Neural progenitor cell (in vitro differentiated cells): ENCODE data around the gene DYNLRB1. TPM values are rescaled to one million over a fixed set of nuclear protein-coding genes. Genes with fewer than 3 reads are reported as not detected.

ENCODE experiments used
- DNase-seq: peaks from one replicate; pipeline ENCODE4 v3.0.0-alpha.2; 2016; ENCODE audit warnings: low spot score
- H2AFZ ChIP-seq: fragments of 200-600 bp; sonication (generic); replicated peaks from 2 replicates; pipeline ENCODE4 v1.6.1; 2016; ENCODE audit warnings: antibody characterized with exemption
- H3F3A ChIP-seq: fragments of 200-600 bp; sonication (generic); 2 replicates; pipeline ENCODE4 v1.6.1; 2016; ENCODE audit warnings: antibody characterized with exemption, low read depth
- H3K27ac ChIP-seq: fragments of 200-600 bp; sonication (generic); 2 replicates; pipeline ENCODE4 v1.5.1; 2016; ENCODE audit warnings: mild to moderate bottlenecking
- H3K27me3 ChIP-seq: fragments of 200-600 bp; sonication (generic); 2 replicates; pipeline ENCODE4 v1.6.1; 2016; ENCODE audit warnings: mild to moderate bottlenecking, moderate library complexity
- H3K36me3 ChIP-seq: fragments of 200-600 bp; sonication (generic); 2 replicates; pipeline ENCODE4 v1.5.1; 2016
- H3K4me1 ChIP-seq: fragments of 200-600 bp; sonication (generic); 2 replicates; pipeline ENCODE4 v1.6.1; 2016; ENCODE audit warnings: mixed run types
- H3K4me2 ChIP-seq: fragments of 200-600 bp; sonication (generic); 2 replicates; pipeline ENCODE4 v1.6.1; 2016
- H3K4me3 ChIP-seq: fragments of 200-600 bp; sonication (generic); 2 replicates; pipeline ENCODE4 v1.5.1; 2016
- H3K79me2 ChIP-seq: fragments of 200-600 bp; sonication (generic); 2 replicates; pipeline ENCODE4 v1.6.1; 2016; ENCODE audit warnings: low read depth
- H3K9ac ChIP-seq: fragments of 200-600 bp; sonication (generic); 2 replicates; pipeline ENCODE4 v1.6.1; 2016
- H3K9me3 ChIP-seq: fragments of 200-600 bp; sonication (generic); 2 replicates; pipeline ENCODE4 v1.5.1; 2016; ENCODE audit warnings: low read depth
- H4K20me1 ChIP-seq: fragments of 200-600 bp; sonication (generic); 2 replicates; pipeline ENCODE4 v1.6.1; 2016; ENCODE audit warnings: low read depth
- H3K27ac Mint-ChIP-seq: 3 replicates; pipeline ENCODE4 v1.8.0; 2021; ENCODE audit warnings: mixed read lengths
- H3K27me3 Mint-ChIP-seq: 2 replicates; pipeline ENCODE4 v1.8.0; 2022; ENCODE audit warnings: low read depth, mild to moderate bottlenecking, inconsistent platforms, moderate library complexity, mixed read lengths; ENCODE audit not compliant: insufficient read depth
- H3K36me3 Mint-ChIP-seq: 3 replicates; pipeline ENCODE4 v1.8.0; 2021; ENCODE audit warnings: mixed read lengths
- H3K4me1 Mint-ChIP-seq: 3 replicates; pipeline ENCODE4 v1.8.0; 2021; ENCODE audit warnings: mixed read lengths
- H3K4me3 Mint-ChIP-seq: 3 replicates; pipeline ENCODE4 v1.8.0; 2021; ENCODE audit warnings: mild to moderate bottlenecking, moderate library complexity, mixed read lengths
- H3K9me3 Mint-ChIP-seq: 3 replicates; pipeline ENCODE4 v1.8.0; 2020; ENCODE audit warnings: mixed read lengths
- EZH2 ChIP-seq: fragments of 200-600 bp; sonication (generic); IDR thresholded peaks from 2 replicates; pipeline ENCODE4 v1.6.1; 2017; ENCODE audit warnings: antibody characterized with exemption, mild to moderate bottlenecking, moderate library complexity
- EZH2phosphoT487 ChIP-seq: fragments of 200-600 bp; sonication (generic); IDR thresholded peaks from 2 replicates; pipeline ENCODE4 v1.6.1; 2017; ENCODE audit warnings: antibody characterized with exemption
- total RNA-seq: library from RNA; depleted of rRNA; stranded (reverse); fragments of >200 nt; gene quantifications from 2 replicates; pipeline ENCODE4 v1.2.3, GENCODE V29; 2015; ENCODE audit warnings: low replicate concordance
- TF ChIP-seq, protein P1 (sequence below): fragments of 200-600 bp; sonication (generic); IDR thresholded peaks from 2 replicates; pipeline ENCODE4 v1.5.1; 2017; ENCODE audit warnings: antibody characterized with exemption, mild to moderate bottlenecking

DYNLRB1 gene
- total RNA-seq, 1 donor from 2014 or later, result 73.1 TPM

DNA sequence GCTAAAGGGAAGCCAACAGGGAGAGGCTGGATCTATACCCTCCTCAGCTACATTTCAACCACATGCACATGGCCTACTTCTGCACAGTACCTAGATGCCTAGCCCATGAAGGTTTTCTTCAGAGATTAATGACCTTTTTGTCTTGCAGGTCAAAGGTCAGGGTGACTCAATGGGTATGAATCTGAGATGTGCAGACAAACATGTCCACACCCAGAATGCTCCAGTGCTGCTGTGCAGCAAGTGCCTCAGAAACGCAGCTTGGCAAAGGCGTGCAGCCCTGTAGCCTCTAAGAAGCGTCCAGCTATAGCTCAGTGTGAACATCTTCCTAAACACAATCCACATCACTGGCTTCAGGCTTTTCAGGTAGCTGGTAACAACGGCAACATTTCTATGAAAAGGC lies 66.7 kb downstream of the DYNLRB1 start:
- H3K4me1 ChIP-seq, result peaks cover 4% of the 10 kb centered on the region
- no peak overlapping the region for H3K27ac ChIP-seq
- Mint-ChIP-seq H3K4me3 (no peak overlapping the region), H3K27ac (no peak overlapping the region), H3K27me3 (peaks cover 2% of the 10 kb centered on the region), H3K4me1 (no peaks in the 10 kb centered on the region), H3K36me3 (peaks cover 10% of the 10 kb centered on the region), H3K9me3 (no peaks in the 10 kb centered on the region)
- no peaks in the 10 kb centered on the region for H4K20me1 ChIP-seq
- no peak overlapping the region for H3K9ac ChIP-seq
- no peak overlapping the region for H3K4me2 ChIP-seq
- H3K79me2 ChIP-seq, result no peaks in the 10 kb centered on the region
- TF ChIP-seq EZH2 (no peak), EZH2phosphoT487 (no peak)
- TF ChIP-seq, protein P1, sequence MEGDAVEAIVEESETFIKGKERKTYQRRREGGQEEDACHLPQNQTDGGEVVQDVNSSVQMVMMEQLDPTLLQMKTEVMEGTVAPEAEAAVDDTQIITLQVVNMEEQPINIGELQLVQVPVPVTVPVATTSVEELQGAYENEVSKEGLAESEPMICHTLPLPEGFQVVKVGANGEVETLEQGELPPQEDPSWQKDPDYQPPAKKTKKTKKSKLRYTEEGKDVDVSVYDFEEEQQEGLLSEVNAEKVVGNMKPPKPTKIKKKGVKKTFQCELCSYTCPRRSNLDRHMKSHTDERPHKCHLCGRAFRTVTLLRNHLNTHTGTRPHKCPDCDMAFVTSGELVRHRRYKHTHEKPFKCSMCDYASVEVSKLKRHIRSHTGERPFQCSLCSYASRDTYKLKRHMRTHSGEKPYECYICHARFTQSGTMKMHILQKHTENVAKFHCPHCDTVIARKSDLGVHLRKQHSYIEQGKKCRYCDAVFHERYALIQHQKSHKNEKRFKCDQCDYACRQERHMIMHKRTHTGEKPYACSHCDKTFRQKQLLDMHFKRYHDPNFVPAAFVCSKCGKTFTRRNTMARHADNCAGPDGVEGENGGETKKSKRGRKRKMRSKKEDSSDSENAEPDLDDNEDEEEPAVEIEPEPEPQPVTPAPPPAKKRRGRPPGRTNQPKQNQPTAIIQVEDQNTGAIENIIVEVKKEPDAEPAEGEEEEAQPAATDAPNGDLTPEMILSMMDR, result no peak
- H3K4me3 ChIP-seq, result no peak overlapping the region
- no peak overlapping the region for H2AFZ ChIP-seq
- H3K9me3 ChIP-seq, result no peaks in the 10 kb centered on the region
- no peaks in the 10 kb centered on the region for H3K36me3 ChIP-seq
- H3K27me3 ChIP-seq, result no peaks in the 10 kb centered on the region
- no peak for DNase-seq
- no peaks in the 10 kb centered on the region for H3F3A ChIP-seq

DNA sequence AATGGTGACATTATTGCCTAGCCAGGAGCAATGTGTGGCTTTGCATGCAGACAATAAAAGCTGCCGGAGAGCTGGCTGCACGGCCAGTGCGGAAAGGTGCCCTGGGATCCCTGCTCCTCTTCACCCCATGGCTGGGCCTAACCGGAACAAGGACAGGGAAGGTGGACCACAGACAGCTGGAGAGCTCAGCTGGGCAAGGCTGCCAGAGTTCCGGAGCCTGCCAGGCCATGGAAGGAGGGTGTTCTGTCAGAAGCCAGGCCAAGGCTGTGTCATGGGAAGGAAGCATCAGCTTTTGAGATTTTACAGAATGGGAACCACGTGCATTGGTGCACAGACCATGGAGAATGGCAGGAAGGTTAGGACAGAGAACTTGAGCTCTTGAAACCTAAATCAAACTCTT lies 67.3 kb downstream of the DYNLRB1 start:
- Mint-ChIP-seq H3K27ac (no peak overlapping the region), H3K4me1 (no peaks in the 10 kb centered on the region), H3K27me3 (peaks cover 2% of the 10 kb centered on the region), H3K36me3 (peaks cover 10% of the 10 kb centered on the region), H3K4me3 (no peak overlapping the region), H3K9me3 (no peaks in the 10 kb centered on the region)
- no peak overlapping the region for H3K27ac ChIP-seq
- H3K4me1 ChIP-seq, result peaks cover 4% of the 10 kb centered on the region
- no peak overlapping the region for H3K9ac ChIP-seq
- H3F3A ChIP-seq, result no peaks in the 10 kb centered on the region
- H3K36me3 ChIP-seq, result no peaks in the 10 kb centered on the region
- no peaks in the 10 kb centered on the region for H3K27me3 ChIP-seq
- DNase-seq, result no peak
- no peak for TF ChIP-seq EZH2
- TF ChIP-seq, protein P1, result no peak
- no peak for TF ChIP-seq EZH2phosphoT487
- no peaks in the 10 kb centered on the region for H3K9me3 ChIP-seq
- no peaks in the 10 kb centered on the region for H3K79me2 ChIP-seq
- H2AFZ ChIP-seq, result no peak overlapping the region
- no peaks in the 10 kb centered on the region for H4K20me1 ChIP-seq
- H3K4me2 ChIP-seq, result no peak overlapping the region
- H3K4me3 ChIP-seq, result no peak overlapping the region

- Histone ChIP-seq H3K79me2 (no peaks in the 10 kb centered on the region), H3K36me3 (no peaks in the 10 kb centered on the region), H3K9me3 (no peaks in the 10 kb centered on the region), H3K4me1 (peaks cover 4% of the 10 kb centered on the region), H4K20me1 (no peaks in the 10 kb centered on the region), H3K27me3 (no peaks in the 10 kb centered on the region), H3F3A (no peaks in the 10 kb centered on the region), H2AFZ (no peak overlapping the region), H3K4me3 (no peak overlapping the region), H3K4me2 (no peak overlapping the region), H3K9ac (no peak overlapping the region), H3K27ac (no peak overlapping the region)
- H3K36me3 Mint-ChIP-seq, result peaks cover 10% of the 10 kb centered on the region
- TF ChIP-seq, protein P1, result no peak
- TF ChIP-seq EZH2, result no peak
- no peak for TF ChIP-seq EZH2phosphoT487
- no peak for DNase-seq
- no peak overlapping the region for H3K27ac Mint-ChIP-seq
- no peaks in the 10 kb centered on the region for H3K9me3 Mint-ChIP-seq
- H3K4me1 Mint-ChIP-seq, result no peaks in the 10 kb centered on the region
- no peak overlapping the region for H3K4me3 Mint-ChIP-seq
- peaks cover 2% of the 10 kb centered on the region for H3K27me3 Mint-ChIP-seq
These were observed 68.8 kb downstream of the DYNLRB1 start for GRCh38 chr20:34585019-34585418.
